ENCODE results near the gene TMEM144.

The TMEM144 gene

GRCh38 chr4:158302076-158302866 lies 92.0 kb downstream of the TMEM144 start:
- no peak for DNase-seq

DNA sequence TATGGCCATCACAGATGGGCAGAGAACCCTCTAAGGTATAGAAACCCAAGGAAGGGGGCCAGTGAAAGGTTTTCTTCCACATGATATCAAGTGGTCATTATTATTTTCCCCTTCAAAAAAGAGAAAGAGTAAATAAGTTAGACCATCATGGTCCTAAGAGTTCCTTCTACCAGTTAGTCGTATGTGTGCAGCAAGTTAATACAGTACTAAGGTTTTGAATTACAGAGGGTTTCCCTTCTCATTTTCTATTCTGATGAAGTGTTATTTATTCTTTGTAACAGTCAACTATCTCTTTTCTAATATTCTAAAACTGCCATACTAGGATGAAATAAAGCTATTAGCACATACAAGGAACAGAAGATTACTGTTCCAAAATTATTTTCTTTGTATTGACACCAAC lies 94.4 kb downstream of the TMEM144 start:
- no peak for DNase-seq

Data from retina (tissue), 1 donor.